BE2C (cell line): ENCODE results near the gene SGF29.

Experiments
- DNase-seq: peaks from one replicate; pipeline ENCODE4 v3.0.0-alpha.2; 2020
- H3K27me3 ChIP-seq: fragments of 250-450 bp; sonication (Bioruptor Pico); 2 replicates; pipeline ENCODE4 v1.5.1; 2020; ENCODE audit warnings: mild to moderate bottlenecking
- H3K36me3 ChIP-seq: fragments of 250-450 bp; sonication (Bioruptor Pico); 2 replicates; pipeline ENCODE4 v1.5.1; 2020; ENCODE audit warnings: mild to moderate bottlenecking
- H3K4me1 ChIP-seq: fragments of 250-450 bp; sonication (Bioruptor Pico); 2 replicates; pipeline ENCODE4 v1.5.1; 2020
- H3K4me3 ChIP-seq: 2 replicates; pipeline ENCODE4 v1.5.1; 2011; ENCODE audit warnings: low read depth, low read length
- H3K9me3 ChIP-seq: fragments of 250-450 bp; sonication (Bioruptor Pico); 2 replicates; pipeline ENCODE4 v1.5.1; 2020
- TF ChIP-seq, protein P1 (sequence below): IDR thresholded peaks from 2 replicates; pipeline ENCODE4 v1.5.1; 2012; ENCODE audit warnings: mild to moderate bottlenecking, low read depth, low read length

The SGF29 gene

DNA sequence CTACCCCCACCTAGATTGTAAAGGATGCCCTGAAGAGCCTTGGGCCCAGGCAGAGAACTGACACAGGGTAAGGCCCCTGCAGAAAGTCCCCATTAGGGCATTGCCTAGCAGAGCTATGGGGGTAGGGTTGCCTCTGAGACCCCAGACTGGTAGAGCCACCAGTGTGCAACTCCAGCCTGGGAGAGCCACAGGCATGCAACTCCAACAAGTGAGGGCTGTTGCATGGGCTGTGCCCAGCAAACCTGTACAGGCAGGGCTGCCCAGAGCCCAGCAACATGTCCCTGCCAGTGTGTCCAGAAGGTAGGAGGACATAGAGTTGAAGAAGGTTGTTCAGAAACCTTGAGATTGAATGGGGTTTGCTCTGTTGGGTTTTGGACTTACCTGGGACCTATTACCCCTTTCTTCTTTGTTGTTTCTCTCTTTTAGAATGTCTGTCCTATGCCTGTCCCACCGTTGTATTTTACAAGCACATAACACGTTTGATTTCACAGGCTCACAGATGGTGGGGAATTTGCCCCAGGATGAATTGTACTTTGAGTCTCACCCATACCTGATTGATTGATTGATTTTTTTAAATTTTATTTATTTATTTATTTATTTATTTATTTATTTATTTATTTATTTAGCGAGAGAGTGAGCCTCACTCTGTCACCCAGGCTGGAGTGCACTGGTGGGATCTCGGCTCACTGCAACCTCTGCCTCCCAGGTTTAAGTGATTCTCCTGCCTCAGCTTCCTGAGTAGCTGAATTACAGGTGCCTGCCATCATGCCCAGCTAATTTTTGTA, 16.4 kb downstream of the SGF29 start:
- DNase-seq: no peak
- no peaks in the 10 kb centered on the region for H3K27me3 ChIP-seq
- no peaks in the 10 kb centered on the region for H3K36me3 ChIP-seq

DNA sequence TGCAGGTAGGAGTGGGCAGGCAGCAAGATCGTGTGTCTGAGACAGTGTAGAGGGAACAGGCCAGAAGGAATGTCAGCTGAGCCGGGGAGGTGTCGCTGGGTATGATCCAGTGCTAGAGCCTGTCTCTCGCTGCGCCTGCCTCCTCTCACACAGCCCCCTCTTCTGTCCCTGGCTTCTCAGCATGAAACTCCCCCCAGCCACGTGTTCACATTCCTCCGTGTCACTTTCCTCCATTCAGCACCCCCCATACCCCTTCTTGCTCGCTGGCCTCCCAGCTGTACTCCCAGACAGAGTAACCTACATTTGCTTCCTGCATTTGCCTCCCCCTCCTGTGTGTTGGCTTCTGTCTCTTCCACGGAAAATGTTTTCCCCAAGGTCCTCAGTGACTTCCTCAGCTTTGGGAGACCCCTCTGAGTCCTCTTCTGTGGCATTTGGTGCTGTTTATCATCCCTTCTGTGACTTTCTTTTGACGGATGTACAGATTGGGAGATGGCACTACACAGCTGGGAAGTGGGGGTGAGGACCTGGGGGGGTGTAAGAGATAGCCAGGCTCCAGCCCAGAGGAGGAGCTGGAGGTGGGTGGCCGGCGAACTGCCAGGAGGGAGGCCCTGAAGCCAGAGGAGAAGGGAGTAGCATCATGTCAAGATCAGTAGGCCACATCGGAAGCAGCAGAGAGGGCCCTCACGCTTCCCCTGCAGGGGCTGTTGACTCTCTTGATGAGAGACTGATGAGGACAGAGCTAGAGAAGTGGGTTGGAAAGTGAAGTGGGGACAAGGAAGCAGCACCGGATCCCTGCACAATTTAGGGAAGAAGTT, 19.2 kb downstream of the SGF29 start:
- no peak for DNase-seq
- Histone ChIP-seq H3K36me3 (no peaks in the 10 kb centered on the region), H3K4me3 (no peak overlapping the region), H3K27me3 (no peaks in the 10 kb centered on the region), H3K9me3 (no peaks in the 10 kb centered on the region), H3K4me1 (no peaks in the 10 kb centered on the region)
- TF ChIP-seq, protein P1, sequence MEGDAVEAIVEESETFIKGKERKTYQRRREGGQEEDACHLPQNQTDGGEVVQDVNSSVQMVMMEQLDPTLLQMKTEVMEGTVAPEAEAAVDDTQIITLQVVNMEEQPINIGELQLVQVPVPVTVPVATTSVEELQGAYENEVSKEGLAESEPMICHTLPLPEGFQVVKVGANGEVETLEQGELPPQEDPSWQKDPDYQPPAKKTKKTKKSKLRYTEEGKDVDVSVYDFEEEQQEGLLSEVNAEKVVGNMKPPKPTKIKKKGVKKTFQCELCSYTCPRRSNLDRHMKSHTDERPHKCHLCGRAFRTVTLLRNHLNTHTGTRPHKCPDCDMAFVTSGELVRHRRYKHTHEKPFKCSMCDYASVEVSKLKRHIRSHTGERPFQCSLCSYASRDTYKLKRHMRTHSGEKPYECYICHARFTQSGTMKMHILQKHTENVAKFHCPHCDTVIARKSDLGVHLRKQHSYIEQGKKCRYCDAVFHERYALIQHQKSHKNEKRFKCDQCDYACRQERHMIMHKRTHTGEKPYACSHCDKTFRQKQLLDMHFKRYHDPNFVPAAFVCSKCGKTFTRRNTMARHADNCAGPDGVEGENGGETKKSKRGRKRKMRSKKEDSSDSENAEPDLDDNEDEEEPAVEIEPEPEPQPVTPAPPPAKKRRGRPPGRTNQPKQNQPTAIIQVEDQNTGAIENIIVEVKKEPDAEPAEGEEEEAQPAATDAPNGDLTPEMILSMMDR: no peak

More for the DNA sequence above, 16.4 kb downstream of the SGF29 start:
- TF ChIP-seq, protein P1: no peak
- Histone ChIP-seq H3K4me1 (no peaks in the 10 kb centered on the region), H3K9me3 (no peaks in the 10 kb centered on the region), H3K4me3 (no peak overlapping the region)

DNA sequence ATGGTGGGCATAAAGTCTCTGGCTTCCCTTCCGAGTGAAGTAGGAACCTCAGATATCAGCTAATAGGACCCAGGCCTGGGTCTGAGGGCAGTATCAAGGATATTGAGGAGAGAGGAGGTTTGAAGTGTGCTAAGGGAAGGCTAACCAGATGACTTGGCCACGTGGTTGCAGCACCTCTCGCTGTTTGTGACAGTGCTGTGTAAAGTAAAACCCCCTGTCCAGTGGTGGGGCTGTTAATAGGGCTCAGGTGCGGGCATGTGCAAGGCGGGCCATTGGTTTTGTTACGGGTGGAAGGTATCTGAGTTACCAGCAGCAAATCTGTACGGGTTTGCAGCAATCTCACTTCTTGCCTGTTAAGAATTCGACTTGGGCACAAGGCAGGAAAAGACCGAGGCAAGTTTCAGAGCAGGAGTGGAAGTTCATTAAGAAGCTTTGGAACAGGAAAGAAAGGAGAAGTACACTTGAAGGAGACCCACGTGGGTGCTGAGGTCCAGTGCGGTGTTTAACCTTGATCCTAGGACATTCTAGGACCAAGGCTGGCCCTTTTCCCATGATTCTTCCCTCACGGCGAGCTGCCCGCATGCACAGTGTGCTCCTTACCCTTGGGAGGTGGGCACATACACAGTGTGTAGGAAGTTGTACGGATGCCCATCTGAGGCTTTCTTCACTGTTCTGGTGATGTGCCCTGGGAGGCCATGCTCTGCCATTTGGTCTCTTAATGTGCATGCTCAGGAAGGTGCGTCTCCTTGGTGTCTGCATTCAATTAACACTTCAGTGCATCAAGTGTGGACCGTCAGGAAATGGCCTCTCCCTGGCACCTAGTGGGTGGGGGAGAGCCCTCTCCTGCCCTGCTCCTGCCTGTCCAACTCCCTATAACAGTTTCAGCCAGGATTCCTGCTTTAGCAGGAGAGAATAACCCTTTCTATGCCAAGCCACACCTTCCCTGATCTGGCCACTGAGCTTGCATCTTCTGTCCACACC, 20.3 kb downstream of the SGF29 start:
- H3K4me1 ChIP-seq: no peaks in the 10 kb centered on the region
- no peak overlapping the region for H3K4me3 ChIP-seq
- H3K36me3 ChIP-seq: no peaks in the 10 kb centered on the region
- TF ChIP-seq, protein P1: no peak
- no peaks in the 10 kb centered on the region for H3K27me3 ChIP-seq
- H3K9me3 ChIP-seq: no peaks in the 10 kb centered on the region
- no peak for DNase-seq

DNA sequence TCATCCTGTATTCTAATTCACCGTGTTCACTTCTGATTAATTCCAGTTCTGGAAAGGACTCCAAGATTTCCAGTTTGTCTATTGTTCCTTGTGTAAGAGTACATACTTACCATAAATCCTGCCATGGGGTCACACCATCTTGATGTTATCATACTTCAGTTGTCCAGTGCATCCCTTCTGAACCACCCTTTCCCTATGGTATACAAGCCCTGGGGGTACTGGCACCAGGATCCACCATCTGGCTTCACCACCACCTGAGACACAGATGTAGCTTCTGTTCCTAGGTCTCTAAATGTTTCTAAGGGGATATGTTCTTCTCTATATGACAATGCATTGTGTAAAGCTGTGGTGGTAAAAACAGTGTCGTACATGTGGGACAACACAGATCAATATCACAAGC, 21.2 kb downstream of the SGF29 start:
- TF ChIP-seq, protein P1: no peak
- Histone ChIP-seq H3K9me3 (no peaks in the 10 kb centered on the region), H3K27me3 (no peaks in the 10 kb centered on the region), H3K4me1 (no peaks in the 10 kb centered on the region), H3K36me3 (no peaks in the 10 kb centered on the region), H3K4me3 (no peak overlapping the region)
- no peak for DNase-seq

DNA sequence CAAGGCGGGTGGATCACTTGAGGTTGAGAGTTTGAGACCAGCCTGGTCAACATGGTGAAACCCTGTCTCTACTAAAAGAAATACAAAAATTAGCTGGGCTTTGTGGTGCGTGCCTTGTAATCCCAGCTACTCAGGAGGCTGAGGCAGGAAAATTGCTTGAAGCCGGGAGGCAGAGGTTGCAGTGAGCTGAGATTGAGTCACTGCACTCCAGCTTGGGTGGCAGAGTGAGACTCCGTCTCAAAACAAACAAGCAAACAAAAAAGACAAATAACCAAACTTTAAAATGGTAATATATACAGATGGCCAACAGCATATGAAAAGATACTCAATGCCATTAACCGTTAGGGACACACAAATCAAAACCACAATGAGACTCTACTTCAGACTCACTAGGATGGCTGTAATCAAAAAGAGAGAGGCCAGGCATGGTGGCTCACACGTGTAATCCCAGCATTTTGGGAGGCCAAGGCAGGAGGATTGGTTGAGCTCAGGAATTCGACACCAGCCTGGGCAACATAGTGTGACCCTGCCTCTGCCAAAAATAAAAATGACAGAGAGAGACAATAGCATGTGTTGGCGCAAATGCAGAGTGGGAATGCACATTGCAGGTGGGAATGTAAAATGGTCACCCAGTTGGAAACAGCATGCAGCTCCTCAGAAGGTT, 21.9 kb downstream of the SGF29 start:
- Histone ChIP-seq H3K36me3 (peaks cover 1% of the 10 kb centered on the region; the same call in 1 of the 2 replicates), H3K9me3 (no peaks in the 10 kb centered on the region), H3K4me1 (no peaks in the 10 kb centered on the region), H3K27me3 (no peaks in the 10 kb centered on the region), H3K4me3 (no peak overlapping the region)
- TF ChIP-seq, protein P1: no peak
- DNase-seq: no peak
